Medulla oblongata (tissue), 1 donor: ENCODE results near the gene MYO5B.
"Not testable (repeated sequence)": the region's sequence is repeated elsewhere in the genome, so short reads cannot be mapped to it uniquely, and the experiment has no call there.

Experiments
- DNase-seq: peaks from one replicate; pipeline ENCODE4 v3.0.0-alpha.2; 2015; ENCODE audit errors: extremely low spot score

Gene MYO5B

DNA sequence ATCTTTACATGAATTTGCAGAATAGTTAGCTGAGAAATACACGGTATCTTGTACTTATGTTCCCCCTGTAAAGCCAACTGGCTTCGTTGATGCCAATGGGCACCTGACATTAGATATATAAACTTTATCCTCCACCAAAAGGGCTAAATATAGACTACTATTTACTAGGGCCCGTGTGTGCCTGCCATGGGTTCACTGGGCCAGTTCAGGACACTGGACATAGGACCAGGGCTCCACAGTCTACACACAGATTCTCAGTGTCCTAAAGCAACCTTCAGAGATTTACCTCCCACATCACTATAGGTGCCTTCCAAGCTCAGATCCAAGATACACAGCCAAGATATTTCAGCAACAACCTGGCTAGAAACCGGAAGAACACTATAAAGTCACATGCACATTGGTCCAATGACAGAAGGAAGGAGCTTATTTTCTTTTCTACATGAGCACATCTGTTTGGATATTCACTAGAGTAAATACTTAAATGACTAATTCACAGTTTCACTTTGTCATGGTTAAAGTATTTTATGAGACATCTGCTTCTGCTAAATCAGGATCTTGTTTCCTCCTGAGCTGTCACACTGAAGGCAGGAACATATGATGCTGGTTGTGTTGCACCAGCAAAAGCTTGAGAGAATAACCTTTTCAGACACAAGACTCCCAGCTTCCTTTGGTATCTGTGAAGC is 95.1 kb downstream of the MYO5B start:
- no peak for DNase-seq

- DNase-seq: no peak
These were observed 97.2 kb downstream of the MYO5B start for GRCh38 chr18:50097702-50098101.

GRCh38 chr18:50096766-50097435 is 98.0 kb downstream of the MYO5B start:
- no peak for DNase-seq

- DNase-seq: not testable (repeated sequence)
These were observed 100.2 kb downstream of the MYO5B start for GRCh38 chr18:50094786-50095185.

GRCh38 chr18:50094221-50094773 is 100.7 kb downstream of the MYO5B start:
- no peak for DNase-seq

- no peak for DNase-seq
These were observed 101.4 kb downstream of the MYO5B start for GRCh38 chr18:50093366-50094064.

- no peak for DNase-seq
These were observed 102.6 kb downstream of the MYO5B start for GRCh38 chr18:50092245-50092805.

- no peak for DNase-seq
These were observed 103.3 kb downstream of the MYO5B start for GRCh38 chr18:50091509-50092244.

DNA sequence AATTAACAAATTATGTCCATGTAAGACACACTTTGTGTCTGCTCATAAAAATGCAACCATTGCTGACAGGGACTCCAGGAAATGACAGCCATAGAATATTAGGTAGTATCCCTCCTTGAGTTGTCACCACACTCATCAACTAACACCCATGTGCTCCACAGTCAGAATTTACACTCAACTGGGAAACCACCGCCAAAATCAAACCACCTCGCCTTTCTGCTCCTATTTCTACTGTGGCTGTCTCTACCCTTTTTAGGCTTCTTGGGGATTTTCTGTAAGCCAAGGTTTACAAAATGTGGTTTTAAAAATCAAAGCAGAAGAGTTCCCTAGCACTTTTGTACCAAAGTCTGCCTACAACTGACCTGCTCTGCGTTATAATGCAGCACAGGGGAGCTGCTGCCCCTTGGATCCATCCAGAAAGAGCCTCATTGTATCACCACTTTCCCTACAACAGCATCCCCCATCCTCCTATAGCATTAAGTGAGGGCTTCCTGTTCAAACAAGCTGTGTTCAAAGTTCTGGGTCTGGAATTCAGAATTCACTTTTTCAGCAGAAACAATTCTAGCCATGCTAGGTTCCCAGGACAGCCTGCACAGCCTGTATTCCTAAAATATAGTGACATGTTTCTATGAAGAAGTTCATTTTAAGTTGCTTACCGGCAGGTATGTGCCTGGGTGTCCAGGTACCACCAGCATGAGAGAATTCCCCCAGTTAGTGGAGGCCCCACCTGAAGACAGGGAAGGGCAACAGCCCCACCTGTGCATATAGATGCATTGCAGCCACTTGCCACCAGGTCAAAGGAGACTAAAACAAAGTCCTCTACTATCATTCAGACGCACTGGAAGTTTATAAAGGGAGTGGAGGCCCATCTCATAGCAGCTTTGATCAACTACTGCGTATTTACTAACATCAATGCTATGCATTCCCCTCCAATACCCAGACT is 104.3 kb downstream of the MYO5B start:
- no peak for DNase-seq

GRCh38 chr18:50089702-50090101 is 105.2 kb downstream of the MYO5B start:
- no peak for DNase-seq

- DNase-seq: no peak
These were observed 111.2 kb downstream of the MYO5B start for GRCh38 chr18:50083708-50084107.

GRCh38 chr18:50080932-50081560 is 113.9 kb downstream of the MYO5B start:
- no peak for DNase-seq

- no peak for DNase-seq
These were observed 114.6 kb downstream of the MYO5B start for GRCh38 chr18:50080316-50080715.

- peak; percentile 80 for DNase-seq
These were observed 115.2 kb downstream of the MYO5B start for GRCh38 chr18:50079571-50080295.

- no peak for DNase-seq
These were observed 118.7 kb downstream of the MYO5B start for GRCh38 chr18:50076277-50076676.

GRCh38 chr18:50075772-50076171 is 119.2 kb downstream of the MYO5B start:
- DNase-seq: no peak

DNA sequence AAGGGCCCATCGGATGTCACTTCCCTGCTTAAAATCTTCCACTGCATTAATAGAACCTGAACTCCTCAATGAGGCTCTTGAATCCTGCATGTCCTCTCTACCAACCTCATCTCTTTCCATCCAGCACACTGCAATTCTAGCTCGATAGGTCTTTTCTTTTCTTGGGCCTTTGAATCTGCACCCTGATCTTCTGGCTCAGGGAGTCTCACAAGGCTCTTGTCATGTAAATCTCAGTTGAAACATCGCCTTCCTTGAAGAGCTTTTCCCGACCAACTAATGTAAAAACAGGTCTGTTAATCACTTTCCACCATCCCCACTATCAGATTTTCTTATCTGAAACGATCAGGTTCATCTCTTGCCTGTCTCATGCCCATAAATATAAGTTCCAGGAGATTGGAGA is 120.5 kb downstream of the MYO5B start:
- no peak for DNase-seq

- DNase-seq: no peak
These were observed 121.6 kb downstream of the MYO5B start for GRCh38 chr18:50073319-50073718.

- DNase-seq: peak; percentile 18
These were observed 122.8 kb downstream of the MYO5B start for GRCh38 chr18:50072146-50072545.
